HK-2 (cell line): Measurements from ENCODE around the gene AGRN.

Source experiments
- DNase-seq: peaks from one replicate; pipeline ENCODE4 v3.0.0-alpha.2; 2018; ENCODE audit not compliant: unreplicated experiment

Gene AGRN

DNA sequence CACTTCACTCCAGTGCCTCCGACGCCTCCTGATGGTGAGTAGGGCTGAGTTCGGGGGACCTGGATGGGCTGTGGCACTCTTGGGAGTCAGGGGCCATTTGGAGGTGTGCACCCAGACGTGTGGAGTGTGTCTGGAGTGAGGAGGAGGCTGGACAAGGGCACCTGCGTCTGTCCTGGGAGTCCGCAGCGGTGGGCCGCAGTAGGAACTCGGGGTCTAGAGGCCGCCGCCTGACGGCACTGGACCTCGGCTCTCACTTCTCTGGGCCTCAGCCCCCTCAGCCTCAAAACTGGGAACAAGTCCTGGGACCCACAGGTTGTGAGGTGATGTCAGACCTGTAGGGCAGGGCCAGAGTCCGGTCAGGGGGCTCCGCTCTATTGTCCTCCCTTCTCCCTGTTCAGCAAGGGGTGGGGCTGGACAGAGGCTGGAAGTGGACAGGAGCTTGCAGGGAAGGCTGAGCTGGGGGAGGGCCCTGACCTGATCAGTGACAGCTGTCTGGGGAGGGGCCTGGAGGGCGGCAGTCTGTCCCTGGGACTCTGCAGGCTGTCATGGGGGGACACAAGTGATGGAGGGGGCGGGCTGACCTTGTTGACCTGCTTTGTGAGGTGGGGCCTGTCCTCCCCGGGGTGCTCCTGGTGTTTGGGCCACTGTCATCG is 15.5 kb downstream of the AGRN start:
- DNase-seq = no peak

DNA sequence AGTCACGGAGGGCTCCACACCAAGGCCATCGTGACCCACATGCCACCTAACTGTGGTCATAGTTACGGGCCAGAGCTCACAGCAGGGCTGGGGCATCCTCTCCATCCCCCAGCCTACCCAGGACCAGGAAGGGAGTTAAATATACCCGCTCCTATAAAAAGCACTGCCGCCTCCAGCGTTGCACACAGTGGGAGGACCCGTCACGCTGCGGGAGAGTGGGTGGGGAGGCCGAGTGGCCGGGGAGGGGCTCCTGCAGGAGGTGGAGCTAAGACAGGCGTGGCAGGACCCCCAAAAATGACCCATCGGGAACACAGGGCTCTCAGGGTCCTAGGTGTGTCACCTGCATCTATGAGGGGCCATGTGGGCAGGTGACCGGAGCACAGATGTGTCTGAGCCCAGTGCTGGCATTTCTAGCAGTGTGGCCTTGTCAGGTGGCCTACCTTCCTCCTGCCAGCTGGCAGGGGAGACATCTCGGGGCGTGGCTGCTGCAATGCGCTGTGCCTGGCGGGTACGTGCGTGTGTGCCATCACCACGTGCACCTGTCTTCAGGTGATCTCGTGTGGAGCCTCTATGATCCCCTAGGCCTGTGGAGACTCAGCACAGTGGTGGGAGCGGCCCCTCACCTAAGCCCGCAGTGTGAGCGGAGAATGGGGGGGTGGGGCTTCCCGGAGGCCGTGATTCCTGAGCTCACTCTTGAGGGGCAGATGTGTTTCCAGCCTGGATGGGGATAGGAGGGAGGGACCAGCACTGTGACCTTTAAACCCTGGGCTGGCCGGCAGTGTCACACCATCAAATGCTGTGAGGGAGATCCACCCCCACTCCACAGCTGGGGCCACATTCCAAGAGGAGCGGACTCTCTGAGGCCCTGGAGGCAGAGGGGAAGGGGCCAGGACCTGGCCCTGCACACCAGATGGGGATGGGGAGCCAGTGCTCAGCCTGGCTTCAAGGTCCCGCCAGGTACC is 17.7 kb downstream of the AGRN start:
- DNase-seq = no peak

DNA sequence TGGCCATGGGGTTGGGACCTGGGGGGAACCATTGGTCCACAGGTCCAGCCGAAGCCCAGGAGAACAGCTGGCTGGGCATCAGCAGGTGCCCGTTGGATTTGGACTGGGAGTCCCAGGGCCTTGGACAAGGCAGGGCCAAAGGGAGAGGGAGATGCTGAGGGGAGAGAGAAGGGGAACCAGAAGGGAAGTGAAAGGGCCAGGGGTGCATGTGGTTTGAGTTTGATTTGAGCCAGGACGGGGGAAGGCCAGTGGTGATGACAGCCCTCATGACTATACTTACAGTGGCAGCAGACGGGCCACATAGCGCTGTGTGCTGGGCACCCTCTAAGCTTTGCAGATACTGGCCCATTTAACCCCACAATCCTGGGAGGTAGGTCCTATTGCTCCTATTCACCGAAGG is 18.8 kb downstream of the AGRN start:
- DNase-seq = no peak

DNA sequence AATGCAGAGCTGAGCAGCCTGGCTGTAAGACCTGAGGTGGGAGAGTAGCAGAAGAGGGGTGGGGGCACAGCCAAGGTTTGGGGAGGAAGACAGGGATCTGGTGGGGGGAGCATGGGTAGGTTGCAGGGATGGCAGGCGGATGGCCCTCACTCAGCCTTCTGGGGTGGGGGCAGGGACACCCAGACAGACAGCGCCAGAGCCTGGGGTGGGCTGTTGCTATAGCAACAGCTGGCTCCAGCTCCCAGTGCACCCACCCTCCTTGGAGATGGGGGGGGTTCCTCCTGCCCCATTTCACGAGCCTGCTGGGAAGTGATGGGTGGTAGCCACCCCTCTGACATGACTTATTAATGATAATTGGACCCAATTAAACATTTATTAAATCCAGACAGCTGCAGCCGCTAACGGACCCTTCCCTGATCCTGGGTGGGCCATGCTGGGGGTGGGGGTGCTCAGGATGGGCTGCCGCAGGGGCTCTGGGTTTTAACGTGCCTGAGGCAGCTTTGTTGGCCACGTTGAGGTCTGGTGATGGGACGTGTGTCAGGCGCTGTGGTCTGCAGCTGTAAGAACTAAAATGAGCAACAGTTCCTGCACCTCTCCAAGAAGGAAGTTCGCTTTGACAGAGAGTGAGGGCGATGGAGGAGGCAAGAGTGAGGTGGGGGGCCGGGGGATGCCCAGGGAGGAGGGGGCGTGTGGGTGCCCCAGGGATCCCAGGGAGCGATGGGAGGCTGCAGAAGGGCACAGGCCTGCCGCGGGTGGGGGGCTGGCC is 19.4 kb downstream of the AGRN start:
- DNase-seq = no peak

DNA sequence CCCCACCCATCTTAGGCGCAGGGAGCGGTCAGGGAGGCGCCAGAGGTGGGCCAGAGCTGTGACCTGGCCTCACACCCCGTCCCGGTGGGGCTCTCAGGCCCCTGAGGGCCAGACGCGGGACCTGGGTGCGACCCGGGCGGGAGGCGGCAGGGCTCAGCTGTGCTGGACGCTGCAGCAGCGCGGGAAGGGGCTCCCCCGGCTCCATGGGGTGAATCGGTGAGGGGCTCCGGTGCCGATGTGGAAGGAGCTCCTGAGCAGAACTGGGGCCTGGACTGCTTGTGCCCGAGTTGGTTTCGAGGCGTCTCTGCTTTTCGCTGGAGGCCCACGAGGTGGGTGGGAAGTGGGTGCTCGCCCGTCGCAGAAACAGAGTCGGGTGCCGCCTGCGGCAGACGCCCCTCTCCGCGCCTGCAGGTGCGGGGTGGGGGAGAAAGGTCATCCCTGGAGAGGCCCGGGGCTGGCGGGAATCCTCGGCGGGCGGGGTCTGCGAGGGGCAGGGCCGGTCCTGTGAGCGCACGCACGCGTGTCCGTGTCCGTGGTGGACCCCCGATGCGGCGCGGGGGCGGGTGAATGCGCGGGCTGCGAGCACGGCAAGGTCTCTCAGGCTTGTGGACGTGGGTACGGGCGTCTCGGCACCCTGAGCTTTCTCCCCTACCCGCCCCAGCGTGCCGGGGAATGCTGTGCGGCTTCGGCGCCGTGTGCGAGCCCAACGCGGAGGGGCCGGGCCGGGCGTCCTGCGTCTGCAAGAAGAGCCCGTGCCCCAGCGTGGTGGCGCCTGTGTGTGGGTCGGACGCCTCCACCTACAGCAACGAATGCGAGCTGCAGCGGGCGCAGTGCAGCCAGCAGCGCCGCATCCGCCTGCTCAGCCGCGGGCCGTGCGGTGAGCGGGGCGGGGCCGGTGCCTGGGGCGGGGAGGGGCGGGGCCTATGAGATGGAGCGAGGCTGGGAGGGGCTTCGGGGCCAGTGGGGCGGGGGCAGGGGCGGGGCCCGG is 20.4 kb downstream of the AGRN start:
- DNase-seq = no peak

DNA sequence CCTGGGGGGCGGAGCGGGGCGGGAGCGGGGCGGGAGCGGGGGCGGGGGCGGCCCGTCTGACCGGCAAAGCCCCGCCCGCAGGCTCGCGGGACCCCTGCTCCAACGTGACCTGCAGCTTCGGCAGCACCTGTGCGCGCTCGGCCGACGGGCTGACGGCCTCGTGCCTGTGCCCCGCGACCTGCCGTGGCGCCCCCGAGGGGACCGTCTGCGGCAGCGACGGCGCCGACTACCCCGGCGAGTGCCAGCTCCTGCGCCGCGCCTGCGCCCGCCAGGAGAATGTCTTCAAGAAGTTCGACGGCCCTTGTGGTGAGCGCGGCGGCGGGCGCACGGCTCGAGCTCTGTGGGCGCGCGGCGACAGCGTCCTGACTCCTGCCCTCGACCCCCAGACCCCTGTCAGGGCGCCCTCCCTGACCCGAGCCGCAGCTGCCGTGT is 21.2 kb downstream of the AGRN start:
- DNase-seq = no peak

DNA sequence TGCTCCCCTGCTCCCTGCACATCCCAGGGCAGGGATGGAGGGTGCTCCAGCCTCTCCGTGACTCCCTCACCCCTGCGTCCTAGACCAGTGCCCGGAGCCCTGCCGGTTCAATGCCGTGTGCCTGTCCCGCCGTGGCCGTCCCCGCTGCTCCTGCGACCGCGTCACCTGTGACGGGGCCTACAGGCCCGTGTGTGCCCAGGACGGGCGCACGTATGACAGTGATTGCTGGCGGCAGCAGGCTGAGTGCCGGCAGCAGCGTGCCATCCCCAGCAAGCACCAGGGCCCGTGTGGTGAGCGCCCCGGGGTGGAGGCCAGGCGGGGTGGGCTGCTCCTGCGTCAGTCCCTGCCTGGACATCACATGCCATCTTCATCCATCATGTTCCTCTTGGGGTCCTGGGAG is 22.0 kb downstream of the AGRN start:
- no peak for DNase-seq

DNA sequence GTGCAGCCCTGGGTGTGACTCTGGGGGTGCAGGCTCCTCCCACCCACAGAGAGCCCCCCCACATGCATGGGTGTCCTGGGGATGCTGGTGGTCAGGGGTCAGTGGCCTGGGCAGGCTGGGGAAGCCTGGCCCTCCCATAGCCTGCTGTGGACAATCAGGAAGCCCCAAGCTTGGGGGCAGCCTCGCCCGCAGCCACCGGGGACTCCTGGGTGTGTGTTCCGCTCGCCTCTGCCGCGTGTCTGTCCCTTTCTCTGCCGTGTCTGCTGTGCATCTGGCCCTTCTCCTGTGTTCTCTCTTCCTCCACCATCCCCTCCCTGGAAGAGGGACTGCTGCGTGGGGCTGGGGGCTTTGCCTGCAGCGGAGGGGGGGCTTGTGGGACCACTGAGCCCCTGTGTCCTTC is 22.9 kb downstream of the AGRN start:
- no peak for DNase-seq

DNA sequence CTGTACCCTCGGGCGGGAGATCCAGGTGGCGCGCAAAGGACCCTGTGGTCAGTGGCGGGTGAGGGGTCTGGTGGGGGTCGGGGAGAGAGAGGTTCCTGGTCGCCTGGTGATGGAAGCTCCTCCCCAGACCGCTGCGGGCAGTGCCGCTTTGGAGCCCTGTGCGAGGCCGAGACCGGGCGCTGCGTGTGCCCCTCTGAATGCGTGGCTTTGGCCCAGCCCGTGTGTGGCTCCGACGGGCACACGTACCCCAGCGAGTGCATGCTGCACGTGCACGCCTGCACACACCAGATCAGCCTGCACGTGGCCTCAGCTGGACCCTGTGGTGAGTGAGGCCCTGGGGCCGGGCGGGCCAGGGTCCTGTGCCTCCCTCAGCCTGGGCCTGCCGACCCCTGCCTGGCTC is 23.5 kb downstream of the AGRN start:
- DNase-seq = no peak

DNA sequence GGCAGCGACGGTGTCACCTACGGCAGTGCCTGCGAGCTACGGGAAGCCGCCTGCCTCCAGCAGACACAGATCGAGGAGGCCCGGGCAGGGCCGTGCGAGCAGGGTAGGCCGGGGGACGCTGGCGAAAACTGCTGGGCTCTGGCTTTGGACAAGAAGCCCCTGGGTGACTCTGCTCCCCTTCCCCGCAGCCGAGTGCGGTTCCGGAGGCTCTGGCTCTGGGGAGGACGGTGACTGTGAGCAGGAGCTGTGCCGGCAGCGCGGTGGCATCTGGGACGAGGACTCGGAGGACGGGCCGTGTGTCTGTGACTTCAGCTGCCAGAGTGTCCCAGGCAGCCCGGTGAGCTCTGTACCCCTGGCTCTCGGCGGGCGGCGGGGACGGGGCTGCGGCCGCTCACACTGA is 24.0 kb downstream of the AGRN start:
- DNase-seq = no peak

DNA sequence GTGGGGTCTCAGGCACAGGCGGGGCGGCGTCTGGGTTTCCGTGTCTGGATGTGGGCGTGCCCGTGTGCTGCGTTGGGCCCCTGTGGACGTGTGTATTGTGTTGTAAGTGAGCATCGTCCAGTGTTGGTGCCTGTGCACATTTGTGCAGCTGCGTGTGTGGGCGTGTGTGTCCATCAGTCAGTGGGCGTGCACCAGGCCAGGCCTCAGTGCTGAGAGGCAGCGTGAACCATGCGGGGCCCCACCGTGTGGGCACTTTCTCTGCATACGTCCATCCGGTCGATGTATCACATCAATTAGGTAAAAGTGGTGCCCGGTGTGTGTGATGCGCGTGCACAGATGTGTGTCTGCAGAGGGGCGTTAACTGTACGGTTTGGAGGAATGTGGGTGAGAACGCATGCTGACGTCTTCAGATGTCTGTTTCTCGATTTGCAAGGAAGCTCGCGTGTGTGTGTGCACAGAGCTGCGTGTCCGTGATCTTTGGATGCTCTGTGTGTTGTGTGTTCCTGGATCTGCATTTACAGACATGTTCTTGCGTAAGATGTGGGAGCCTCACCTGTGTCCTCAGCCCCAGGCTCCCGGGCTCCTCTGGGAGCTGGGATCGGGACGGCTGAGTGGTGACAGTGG is 24.6 kb downstream of the AGRN start:
- DNase-seq = no peak

DNA sequence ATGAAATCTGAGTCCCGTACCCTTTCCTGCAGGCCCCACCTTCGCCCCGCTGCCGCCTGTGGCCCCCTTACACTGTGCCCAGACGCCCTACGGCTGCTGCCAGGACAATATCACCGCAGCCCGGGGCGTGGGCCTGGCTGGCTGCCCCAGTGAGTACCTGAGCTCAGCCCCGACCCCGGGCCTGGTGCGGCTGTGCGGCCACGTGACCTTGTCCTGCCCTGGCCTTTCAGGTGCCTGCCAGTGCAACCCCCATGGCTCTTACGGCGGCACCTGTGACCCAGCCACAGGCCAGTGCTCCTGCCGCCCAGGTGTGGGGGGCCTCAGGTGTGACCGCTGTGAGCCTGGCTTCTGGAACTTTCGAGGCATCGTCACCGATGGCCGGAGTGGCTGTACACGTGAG is 25.2 kb downstream of the AGRN start:
- DNase-seq = no peak

DNA sequence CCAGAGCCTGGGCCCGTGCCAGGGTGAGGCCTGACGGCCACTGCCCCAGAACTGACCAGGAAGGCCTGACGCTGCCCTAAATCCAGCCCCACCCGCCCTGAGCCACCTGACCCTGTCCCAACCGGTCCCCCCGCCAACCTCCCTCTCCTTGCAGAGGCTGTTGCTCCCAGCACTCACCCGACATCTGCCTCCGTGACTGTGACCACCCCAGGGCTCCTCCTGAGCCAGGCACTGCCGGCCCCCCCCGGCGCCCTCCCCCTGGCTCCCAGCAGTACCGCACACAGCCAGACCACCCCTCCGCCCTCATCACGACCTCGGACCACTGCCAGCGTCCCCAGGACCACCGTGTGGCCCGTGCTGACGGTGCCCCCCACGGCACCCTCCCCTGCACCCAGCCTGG is 26.3 kb downstream of the AGRN start:
- no peak for DNase-seq

DNA sequence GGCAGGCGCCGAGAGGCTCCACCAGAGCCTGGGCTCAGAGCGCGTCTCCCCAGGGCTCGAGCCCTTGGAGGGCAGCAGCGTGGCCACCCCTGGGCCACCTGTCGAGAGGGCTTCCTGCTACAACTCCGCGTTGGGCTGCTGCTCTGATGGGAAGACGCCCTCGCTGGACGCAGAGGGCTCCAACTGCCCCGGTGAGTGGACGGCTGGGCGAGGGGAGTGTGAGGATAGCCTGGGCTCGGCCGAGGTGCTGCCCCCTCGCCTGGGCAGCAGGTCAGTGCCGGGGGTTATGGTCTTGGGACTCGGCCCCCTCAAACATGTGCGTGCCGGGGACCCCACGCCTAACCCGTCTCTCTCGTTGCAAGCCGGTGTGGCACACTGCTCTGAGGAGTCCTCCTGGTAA is 26.8 kb downstream of the AGRN start:
- no peak for DNase-seq

DNA sequence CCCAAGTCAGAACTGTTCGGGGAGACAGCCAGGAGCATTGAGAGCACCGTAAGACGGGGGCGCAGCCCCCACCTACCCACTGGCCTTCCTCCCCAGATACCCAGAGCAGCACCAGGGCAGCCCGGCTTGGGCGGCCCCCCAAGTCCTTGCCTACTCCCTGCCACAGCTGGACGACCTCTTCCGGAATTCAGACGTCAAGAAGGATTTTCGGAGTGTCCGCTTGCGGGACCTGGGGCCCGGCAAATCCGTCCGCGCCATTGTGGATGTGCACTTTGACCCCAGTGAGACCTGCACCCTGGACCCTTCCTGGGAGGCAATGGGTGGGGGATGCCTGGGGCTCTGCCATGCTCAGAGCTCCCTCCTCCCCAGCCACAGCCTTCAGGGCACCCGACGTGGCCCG is 27.5 kb downstream of the AGRN start:
- no peak for DNase-seq

DNA sequence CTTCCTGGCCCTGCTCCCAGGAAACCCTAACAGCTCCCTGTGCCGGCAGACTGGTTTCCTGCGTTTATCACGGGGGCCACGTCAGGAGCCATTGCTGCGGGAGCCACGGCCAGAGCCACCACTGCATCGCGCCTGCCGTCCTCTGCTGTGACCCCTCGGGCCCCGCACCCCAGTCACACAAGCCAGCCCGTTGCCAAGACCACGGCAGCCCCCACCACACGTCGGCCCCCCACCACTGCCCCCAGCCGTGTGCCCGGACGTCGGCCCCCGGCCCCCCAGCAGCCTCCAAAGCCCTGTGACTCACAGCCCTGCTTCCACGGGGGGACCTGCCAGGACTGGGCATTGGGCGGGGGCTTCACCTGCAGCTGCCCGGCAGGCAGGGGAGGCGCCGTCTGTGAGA is 28.0 kb downstream of the AGRN start:
- no peak for DNase-seq

DNA sequence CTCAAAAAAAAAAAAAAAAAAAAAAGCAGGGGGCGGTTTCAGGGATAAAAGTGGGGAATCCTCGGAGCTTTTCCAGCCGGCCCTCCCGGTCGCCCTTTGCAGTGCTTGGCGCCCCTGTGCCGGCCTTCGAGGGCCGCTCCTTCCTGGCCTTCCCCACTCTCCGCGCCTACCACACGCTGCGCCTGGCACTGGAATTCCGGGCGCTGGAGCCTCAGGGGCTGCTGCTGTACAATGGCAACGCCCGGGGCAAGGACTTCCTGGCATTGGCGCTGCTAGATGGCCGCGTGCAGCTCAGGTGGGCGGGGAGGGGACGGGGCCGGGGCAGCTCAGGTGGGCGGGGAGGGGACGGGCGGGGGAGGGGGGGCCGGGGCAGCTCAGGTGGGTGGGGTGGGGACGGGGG is 28.8 kb downstream of the AGRN start:
- no peak for DNase-seq

DNA sequence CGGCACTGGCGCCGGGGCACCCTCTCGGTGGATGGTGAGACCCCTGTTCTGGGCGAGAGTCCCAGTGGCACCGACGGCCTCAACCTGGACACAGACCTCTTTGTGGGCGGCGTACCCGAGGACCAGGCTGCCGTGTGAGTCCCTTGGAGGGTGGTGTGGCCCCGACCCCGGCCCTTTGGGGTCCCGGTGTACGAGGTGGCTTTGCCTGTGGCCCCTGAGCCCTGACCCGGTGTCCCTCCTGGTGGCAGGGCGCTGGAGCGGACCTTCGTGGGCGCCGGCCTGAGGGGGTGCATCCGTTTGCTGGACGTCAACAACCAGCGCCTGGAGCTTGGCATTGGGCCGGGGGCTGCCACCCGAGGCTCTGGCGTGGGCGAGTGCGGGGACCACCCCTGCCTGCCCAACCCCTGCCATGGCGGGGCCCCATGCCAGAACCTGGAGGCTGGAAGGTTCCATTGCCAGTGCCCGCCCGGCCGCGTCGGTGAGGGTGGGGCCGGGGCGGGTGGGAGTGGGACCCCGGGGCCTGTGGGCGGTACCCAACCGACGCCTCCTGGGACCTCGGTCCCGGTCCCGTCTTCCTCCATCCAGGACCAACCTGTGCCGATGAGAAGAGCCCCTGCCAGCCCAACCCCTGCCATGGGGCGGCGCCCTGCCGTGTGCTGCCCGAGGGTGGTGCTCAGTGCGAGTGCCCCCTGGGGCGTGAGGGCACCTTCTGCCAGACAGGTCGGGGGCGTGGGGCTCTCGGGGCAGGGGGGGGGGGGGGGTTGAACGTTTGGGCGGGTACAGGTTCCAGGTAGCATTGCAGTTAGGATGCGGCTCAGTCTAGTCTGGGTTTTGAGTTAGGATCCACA is 29.6 kb downstream of the AGRN start:
- DNase-seq = no peak

DNA sequence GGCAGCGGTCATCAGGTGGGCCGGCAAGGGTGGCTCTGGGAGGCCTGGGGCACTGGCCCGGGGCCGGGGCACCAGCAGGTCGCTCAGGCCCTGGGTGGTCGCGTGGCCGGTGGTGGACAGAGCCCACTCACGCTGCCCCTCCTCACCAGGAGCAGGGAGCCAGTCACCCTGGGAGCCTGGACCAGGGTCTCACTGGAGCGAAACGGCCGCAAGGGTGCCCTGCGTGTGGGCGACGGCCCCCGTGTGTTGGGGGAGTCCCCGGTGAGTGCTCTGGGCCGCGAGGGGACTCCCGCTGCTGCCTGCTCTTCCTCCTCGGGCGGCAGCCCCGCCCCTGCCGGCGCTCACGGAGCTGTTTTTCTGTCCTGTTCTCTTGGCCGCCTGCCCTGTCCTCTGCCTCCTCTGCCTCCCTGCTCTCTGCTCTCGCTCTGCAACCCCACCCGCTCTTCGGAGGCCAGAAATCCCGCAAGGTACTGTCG is 30.7 kb downstream of the AGRN start:
- DNase-seq = no peak
